PC-9 (cell line): ENCODE data around the gene LMX1A.

ENCODE experiments used
- CTCF ChIP-seq: fragments of 200-600 bp; sonication (generic); conservative IDR thresholded peaks from 2 replicates; pipeline ENCODE4 v1.6.1; 2017; ENCODE audit warnings: mixed run types, antibody characterized with exemption, mild to moderate bottlenecking, moderate library complexity
- EZH2 ChIP-seq: fragments of 200-600 bp; sonication (generic); IDR thresholded peaks from 2 replicates; pipeline ENCODE4 v1.8.0; 2017; ENCODE audit warnings: antibody characterized with exemption, low read depth

- TF ChIP-seq CTCF (no peak), EZH2 (no peak)
These were observed 31.0 kb upstream of the LMX1A start for GRCh38 chr1:165387505-165387904.
